GM12891 (cell line): ENCODE measurements around the gene STIMATE.

Source experiments
- DNase-seq: peaks from one replicate; pipeline ENCODE4 v3.0.0; 2011; ENCODE audit warnings: low spot score; ENCODE audit not compliant: insufficient read length
- FAIRE-seq: peaks from 2 replicates; lab custom pipeline; 2011; peaks lifted over from hg19 to GRCh38; lab: Jason Lieb, UNC
- PAX5 ChIP-seq: IDR thresholded peaks from 2 replicates; pipeline ENCODE4 v1.6.1; 2011; ENCODE audit warnings: low read length, moderate library complexity, mild to moderate bottlenecking; ENCODE audit not compliant: insufficient read depth, severe bottlenecking
- POLR2A ChIP-seq: IDR thresholded peaks from 2 replicates; pipeline ENCODE4 v1.6.1; 2011; ENCODE audit warnings: low read depth, low read length, control low read depth
- POLR2AphosphoS5 ChIP-seq: IDR thresholded peaks from 2 replicates; pipeline ENCODE4 v1.6.1; 2011; ENCODE audit warnings: low read depth, low read length, control low read depth
- POU2F2 ChIP-seq: IDR thresholded peaks from 2 replicates; pipeline ENCODE4 v1.6.1; 2011; ENCODE audit warnings: low read depth, mild to moderate bottlenecking, control low read depth, low read length, moderate library complexity
- SPI1 ChIP-seq: IDR thresholded peaks from 2 replicates; pipeline ENCODE4 v1.6.1; 2011; ENCODE audit warnings: low read depth, low read length, control low read depth
- TAF1 ChIP-seq: IDR thresholded peaks from 2 replicates; pipeline ENCODE4 v1.6.1; 2011; ENCODE audit warnings: low read depth, low read length, control low read depth

STIMATE gene

GRCh38 chr3:52816199-52816598, 81.1 kb downstream of the STIMATE start:
- FAIRE-seq, result no peak
- TF ChIP-seq POLR2A (no peak), PAX5 (no peak), SPI1 (no peak), POU2F2 (no peak), POLR2AphosphoS5 (no peak), TAF1 (no peak)
- no peak for DNase-seq

- TF ChIP-seq PAX5, result no peak
- no peak for TF ChIP-seq TAF1
- no peak for TF ChIP-seq POLR2A
- FAIRE-seq, result no peak
Observed at GRCh38 chr3:52813810-52814209, 83.5 kb downstream of the STIMATE start.

GRCh38 chr3:52811452-52812011, 85.8 kb downstream of the STIMATE start:
- FAIRE-seq, result no peak
- TF ChIP-seq POLR2AphosphoS5, result no peak
- TF ChIP-seq POU2F2, result no peak
- TF ChIP-seq SPI1, result no peak
- TF ChIP-seq PAX5, result no peak
- TF ChIP-seq TAF1, result no peak
- TF ChIP-seq POLR2A, result no peak
- no peak for DNase-seq

More at GRCh38 chr3:52813810-52814209, 83.5 kb downstream of the STIMATE start:
- no peak for DNase-seq

GRCh38 chr3:52810923-52811322, 86.4 kb downstream of the STIMATE start:
- FAIRE-seq, result no peak
- no peak for DNase-seq
- no peak for TF ChIP-seq POU2F2
- TF ChIP-seq POLR2AphosphoS5, result no peak
- TF ChIP-seq SPI1, result no peak
- TF ChIP-seq POLR2A, result no peak
- TF ChIP-seq PAX5, result no peak
- TF ChIP-seq TAF1, result no peak

GRCh38 chr3:52809662-52810377, 87.5 kb downstream of the STIMATE start:
- DNase-seq (no peak), FAIRE-seq (no peak)
- TF ChIP-seq PAX5 (no peak), POU2F2 (no peak), POLR2A (no peak), SPI1 (no peak), TAF1 (no peak)

GRCh38 chr3:52809149-52809548, 88.2 kb downstream of the STIMATE start:
- no peak for DNase-seq
- no peak for FAIRE-seq
- TF ChIP-seq SPI1 (no peak), POLR2A (no peak)

GRCh38 chr3:52805270-52806039, 91.9 kb downstream of the STIMATE start:
- TF ChIP-seq POLR2A (no peak), SPI1 (no peak)
- FAIRE-seq (no peak), DNase-seq (no peak)

GRCh38 chr3:52801839-52802238, 95.5 kb downstream of the STIMATE start:
- TF ChIP-seq POU2F2 (no peak), SPI1 (no peak), POLR2A (no peak), TAF1 (no peak), PAX5 (no peak), POLR2AphosphoS5 (no peak)
- DNase-seq (no peak), FAIRE-seq (no peak)

- no peak for DNase-seq
- no peak for FAIRE-seq
- TF ChIP-seq TAF1 (no peak), SPI1 (no peak), POLR2AphosphoS5 (no peak), POU2F2 (no peak), POLR2A (no peak), PAX5 (no peak)
Observed at GRCh38 chr3:52800079-52800478, 97.3 kb downstream of the STIMATE start.

- DNase-seq (peak; percentile 69), FAIRE-seq (peak; percentile 59)
- TF ChIP-seq POLR2AphosphoS5 (no peak), SPI1 (no peak), POLR2A (no peak), TAF1 (no peak), POU2F2 (no peak), PAX5 (no peak)
Observed at GRCh38 chr3:52798978-52799476, 98.3 kb downstream of the STIMATE start.
